Measurements from ENCODE around the gene GYG1.
A peak's percentile ranks its signal among the peaks of the same experiment; 100 is the strongest.

GYG1 gene

GRCh38 chr3:149007567-149008257 lies 16.4 kb downstream of the GYG1 start:
- Histone ChIP-seq H3K27me3 (ENCODE audit: insufficient read depth, low read length) (no peaks in the 10 kb centered on the region), H3K4me1 (ENCODE audit: insufficient read depth, low read length) (peaks cover 19% of the 10 kb centered on the region), H3K36me3 (ENCODE audit: insufficient read depth, low read depth, low read length) (peaks cover 14% of the 10 kb centered on the region), H3K9ac (ENCODE audit: low read depth, low read length) (no peak overlapping the region), H3K4me3 (ENCODE audit: low read length) (no peak overlapping the region), H3K27ac (ENCODE audit: low read length) (no peak overlapping the region), H3K9me3 (ENCODE audit: insufficient read depth, low read depth, low read length) (no peaks in the 10 kb centered on the region)

- Histone ChIP-seq H3K27ac (ENCODE audit: low read length) (no peak overlapping the region), H3K4me3 (ENCODE audit: low read length) (no peak overlapping the region), H3K27me3 (ENCODE audit: insufficient read depth, low read length) (no peaks in the 10 kb centered on the region), H3K4me1 (ENCODE audit: insufficient read depth, low read length) (peaks cover 7% of the 10 kb centered on the region; the same call in 1 of the 2 replicates), H3K36me3 (ENCODE audit: insufficient read depth, low read depth, low read length) (peaks cover 14% of the 10 kb centered on the region), H3K9me3 (ENCODE audit: insufficient read depth, low read depth, low read length) (no peaks in the 10 kb centered on the region), H3K9ac (ENCODE audit: low read depth, low read length) (no peak overlapping the region)
Measured at GRCh38 chr3:149009732-149010131, 18.4 kb downstream of the GYG1 start.

GRCh38 chr3:149010504-149010951 lies 19.2 kb downstream of the GYG1 start:
- H3K9ac ChIP-seq (ENCODE audit: low read depth, low read length), result no peak overlapping the region
- no peaks in the 10 kb centered on the region for H3K27me3 ChIP-seq (ENCODE audit: insufficient read depth, low read length)
- no peak overlapping the region for H3K27ac ChIP-seq (ENCODE audit: low read length)
- H3K4me1 ChIP-seq (ENCODE audit: insufficient read depth, low read length), result peaks cover 2% of the 10 kb centered on the region; the same call in 1 of the 2 replicates
- peaks cover 14% of the 10 kb centered on the region for H3K36me3 ChIP-seq (ENCODE audit: insufficient read depth, low read depth, low read length)
- H3K4me3 ChIP-seq (ENCODE audit: low read length), result no peak overlapping the region
- H3K9me3 ChIP-seq (ENCODE audit: insufficient read depth, low read depth, low read length), result no peaks in the 10 kb centered on the region

GRCh38 chr3:149010966-149011365 lies 19.6 kb downstream of the GYG1 start:
- Histone ChIP-seq H3K4me3 (ENCODE audit: low read length) (no peak overlapping the region), H3K27ac (ENCODE audit: low read length) (no peak overlapping the region), H3K4me1 (ENCODE audit: insufficient read depth, low read length) (no peaks in the 10 kb centered on the region), H3K36me3 (ENCODE audit: insufficient read depth, low read depth, low read length) (peaks cover 14% of the 10 kb centered on the region), H3K27me3 (ENCODE audit: insufficient read depth, low read length) (no peaks in the 10 kb centered on the region), H3K9ac (ENCODE audit: low read depth, low read length) (no peak overlapping the region), H3K9me3 (ENCODE audit: insufficient read depth, low read depth, low read length) (no peaks in the 10 kb centered on the region)

GRCh38 chr3:149011676-149012075 lies 20.3 kb downstream of the GYG1 start:
- no peaks in the 10 kb centered on the region for H3K27me3 ChIP-seq (ENCODE audit: insufficient read depth, low read length)
- peaks cover 14% of the 10 kb centered on the region for H3K36me3 ChIP-seq (ENCODE audit: insufficient read depth, low read depth, low read length)

GRCh38 chr3:149013726-149014125 lies 22.4 kb downstream of the GYG1 start:
- H3K36me3 ChIP-seq (ENCODE audit: insufficient read depth, low read depth, low read length), result peaks cover 10% of the 10 kb centered on the region
- H3K27ac ChIP-seq (ENCODE audit: low read length), result no peak overlapping the region
- H3K4me3 ChIP-seq (ENCODE audit: low read length), result no peak overlapping the region
- no peaks in the 10 kb centered on the region for H3K4me1 ChIP-seq (ENCODE audit: insufficient read depth, low read length)
- no peaks in the 10 kb centered on the region for H3K27me3 ChIP-seq (ENCODE audit: insufficient read depth, low read length)
- H3K9ac ChIP-seq (ENCODE audit: low read depth, low read length), result no peak overlapping the region
- no peaks in the 10 kb centered on the region for H3K9me3 ChIP-seq (ENCODE audit: insufficient read depth, low read depth, low read length)

More at GRCh38 chr3:149011676-149012075, 20.3 kb downstream of the GYG1 start:
- Histone ChIP-seq H3K9me3 (ENCODE audit: insufficient read depth, low read depth, low read length) (no peaks in the 10 kb centered on the region), H3K9ac (ENCODE audit: low read depth, low read length) (no peak overlapping the region), H3K4me3 (ENCODE audit: low read length) (no peak overlapping the region), H3K27ac (ENCODE audit: low read length) (no peak overlapping the region), H3K4me1 (ENCODE audit: insufficient read depth, low read length) (no peaks in the 10 kb centered on the region)

- no peaks in the 10 kb centered on the region for H3K36me3 ChIP-seq (ENCODE audit: insufficient read depth, low read depth, low read length)
- H3K27ac ChIP-seq (ENCODE audit: low read length), result no peak overlapping the region
- H3K9me3 ChIP-seq (ENCODE audit: insufficient read depth, low read depth, low read length), result no peaks in the 10 kb centered on the region
- H3K27me3 ChIP-seq (ENCODE audit: insufficient read depth, low read length), result no peaks in the 10 kb centered on the region
- H3K4me1 ChIP-seq (ENCODE audit: insufficient read depth, low read length), result peaks cover 10% of the 10 kb centered on the region
- H3K9ac ChIP-seq (ENCODE audit: low read depth, low read length), result no peak overlapping the region
- no peak overlapping the region for H3K4me3 ChIP-seq (ENCODE audit: low read length)
Measured at GRCh38 chr3:149015393-149015792, 24.1 kb downstream of the GYG1 start.

- H3K4me3 ChIP-seq (ENCODE audit: low read length), result no peak overlapping the region
- H3K36me3 ChIP-seq (ENCODE audit: insufficient read depth, low read depth, low read length), result no peaks in the 10 kb centered on the region
- no peaks in the 10 kb centered on the region for H3K27me3 ChIP-seq (ENCODE audit: insufficient read depth, low read length)
- H3K27ac ChIP-seq (ENCODE audit: low read length), result no peak overlapping the region
- H3K9ac ChIP-seq (ENCODE audit: low read depth, low read length), result no peak overlapping the region
- peaks cover 19% of the 10 kb centered on the region for H3K4me1 ChIP-seq (ENCODE audit: insufficient read depth, low read length)
- H3K9me3 ChIP-seq (ENCODE audit: insufficient read depth, low read depth, low read length), result no peaks in the 10 kb centered on the region
Measured at GRCh38 chr3:149016242-149016641, 24.9 kb downstream of the GYG1 start.

GRCh38 chr3:149016669-149017541 lies 25.6 kb downstream of the GYG1 start:
- Histone ChIP-seq H3K27me3 (ENCODE audit: insufficient read depth, low read length) (no peaks in the 10 kb centered on the region), H3K9ac (ENCODE audit: low read depth, low read length) (no peak overlapping the region), H3K27ac (ENCODE audit: low read length) (no peak overlapping the region), H3K4me1 (ENCODE audit: insufficient read depth, low read length) (peaks cover 24% of the 10 kb centered on the region), H3K4me3 (ENCODE audit: low read length) (no peak overlapping the region), H3K36me3 (ENCODE audit: insufficient read depth, low read depth, low read length) (no peaks in the 10 kb centered on the region), H3K9me3 (ENCODE audit: insufficient read depth, low read depth, low read length) (no peaks in the 10 kb centered on the region)

GRCh38 chr3:149018247-149018646 lies 26.9 kb downstream of the GYG1 start:
- Histone ChIP-seq H3K9ac (ENCODE audit: low read depth, low read length) (no peak overlapping the region), H3K9me3 (ENCODE audit: insufficient read depth, low read depth, low read length) (no peaks in the 10 kb centered on the region), H3K36me3 (ENCODE audit: insufficient read depth, low read depth, low read length) (peaks cover 3% of the 10 kb centered on the region; the same call in 1 of the 2 replicates), H3K27me3 (ENCODE audit: insufficient read depth, low read length) (no peaks in the 10 kb centered on the region), H3K4me3 (ENCODE audit: low read length) (no peak overlapping the region), H3K4me1 (ENCODE audit: insufficient read depth, low read length) (peaks cover 27% of the 10 kb centered on the region), H3K27ac (ENCODE audit: low read length) (peak overlapping the region; percentile 67)

- Histone ChIP-seq H3K4me3 (ENCODE audit: low read length) (no peak overlapping the region), H3K36me3 (ENCODE audit: insufficient read depth, low read depth, low read length) (peaks cover 17% of the 10 kb centered on the region), H3K27me3 (ENCODE audit: insufficient read depth, low read length) (no peaks in the 10 kb centered on the region), H3K9ac (ENCODE audit: low read depth, low read length) (no peak overlapping the region; the same call in 1 of the 2 replicates), H3K9me3 (ENCODE audit: insufficient read depth, low read depth, low read length) (peaks cover 9% of the 10 kb centered on the region), H3K4me1 (ENCODE audit: insufficient read depth, low read length) (peaks cover 27% of the 10 kb centered on the region), H3K27ac (ENCODE audit: low read length) (no peak overlapping the region)
Measured at GRCh38 chr3:149019580-149019979, 28.2 kb downstream of the GYG1 start.
